IMR-90 (cell line): ENCODE data around the gene DKK2. TPM values are rescaled to one million over a fixed set of nuclear protein-coding genes. Genes with fewer than 3 reads are reported as not detected.

ENCODE experiments used
- ATAC-seq: fragments of 200-7000 bp; cut with Tn5 transposase; 2 replicates; pipeline ENCODE4 v1.9.1; 2020; ENCODE audit warnings: low read depth, mild to moderate bottlenecking, moderate library complexity
- BruUV-seq: library from RNA; stranded (reverse); fragments of 400-500 nt; replicated peaks from 2 replicates; lab custom pipeline; 2021; lab: Mats Ljungman, UMichigan
- CTCF ChIA-PET: fragments of 300-600 bp; formaldehyde crosslinking; extraction: SDS; loops from one replicate; lab custom pipeline; 2021; ENCODE audit warnings: antibody characterized with exemption; lab: Yijun Ruan, JAX
- POLR2A ChIA-PET: fragments of 300-600 bp; sonication (Branson Sonifier 250); formaldehyde crosslinking; loops from one replicate; lab custom pipeline; 2022; ENCODE audit warnings: antibody characterized with exemption; ENCODE audit not compliant: unreplicated experiment; lab: Charles Lee
- DNase-seq: peaks from one replicate; pipeline ENCODE4 v3.0.0; 2013
- H2AFZ ChIP-seq: replicated peaks from 2 replicates; pipeline ENCODE3; 2013; ENCODE audit warnings: low read length, mild to moderate bottlenecking; ENCODE audit not compliant: poor library complexity
- H2AK5ac ChIP-seq: 2 replicates; pipeline ENCODE4 v1.6.1; 2013; ENCODE audit warnings: low read depth, low read length, inconsistent platforms
- H2AK9ac ChIP-seq: replicated peaks from 2 replicates; pipeline ENCODE3; 2013; ENCODE audit warnings: mild to moderate bottlenecking, low read depth, low read length, moderate library complexity; ENCODE audit not compliant: poor library complexity
- H2BK120ac ChIP-seq: 2 replicates; pipeline ENCODE4 v1.6.1; 2013; ENCODE audit warnings: low read depth, low read length, inconsistent platforms
- H2BK15ac ChIP-seq: 3 replicates; pipeline ENCODE4 v1.6.1; 2013; ENCODE audit warnings: low read depth, low read length, inconsistent platforms
- H2BK20ac ChIP-seq: 2 replicates; pipeline ENCODE4 v1.6.1; 2013; ENCODE audit warnings: low read depth, mild to moderate bottlenecking, inconsistent platforms, low read length, moderate library complexity
- H2BK5ac ChIP-seq: 2 replicates; pipeline ENCODE4 v1.6.1; 2013; ENCODE audit warnings: mild to moderate bottlenecking, low read depth, low read length, inconsistent platforms; ENCODE audit not compliant: poor library complexity, severe bottlenecking
- H3K14ac ChIP-seq: replicated peaks from 2 replicates; pipeline ENCODE4 v1.6.1; 2013; ENCODE audit warnings: low read depth, low read length, inconsistent platforms
- H3K18ac ChIP-seq: 2 replicates; pipeline ENCODE4 v1.6.1; 2013; ENCODE audit warnings: low read depth, low read length, control low read depth
- H3K23ac ChIP-seq: 2 replicates; pipeline ENCODE4 v1.6.1; 2013; ENCODE audit warnings: low read depth, low read length, inconsistent platforms
- H3K27ac ChIP-seq: 2 replicates; pipeline ENCODE4 v1.5.1; 2013; ENCODE audit warnings: mild to moderate bottlenecking, control low read depth, low read length; ENCODE audit not compliant: insufficient read depth
- H3K27me3 ChIP-seq: 2 replicates; pipeline ENCODE4 v1.6.1; 2013; ENCODE audit warnings: low read length; ENCODE audit not compliant: control insufficient read depth, insufficient read depth
- H3K36me3 ChIP-seq: 2 replicates; pipeline ENCODE4 v1.6.1; 2013; ENCODE audit warnings: low read length, mixed read lengths; ENCODE audit not compliant: control insufficient read depth, insufficient read depth
- H3K4ac ChIP-seq: 2 replicates; pipeline ENCODE4 v1.6.1; 2013; ENCODE audit warnings: low read depth, low read length, inconsistent platforms
- H3K4me1 ChIP-seq: 2 replicates; pipeline ENCODE4 v1.6.1; 2013; ENCODE audit warnings: low read length, mixed read lengths; ENCODE audit not compliant: control insufficient read depth, insufficient read depth
- H3K4me2 ChIP-seq: 2 replicates; pipeline ENCODE4 v1.6.1; 2013; ENCODE audit warnings: low read depth, mild to moderate bottlenecking, control low read depth, low read length, moderate library complexity
- H3K4me3 ChIP-seq: 2 replicates; pipeline ENCODE4 v1.5.1; 2013; ENCODE audit warnings: low read depth, mild to moderate bottlenecking, control low read depth, low read length, moderate library complexity; ENCODE audit not compliant: insufficient read depth
- H3K56ac ChIP-seq: 2 replicates; pipeline ENCODE4 v1.6.1; 2013; ENCODE audit warnings: low read length, inconsistent platforms; ENCODE audit not compliant: insufficient read depth; ENCODE audit errors: extremely low read depth
- H3K79me1 ChIP-seq, 2 experiments: 2 replicates each; pipeline ENCODE4 v1.6.1; 2013; ENCODE audit warnings: low read length in 2 of 2, inconsistent platforms in 1 of 2, low read depth in 1 of 2
- H3K9ac ChIP-seq: 2 replicates; pipeline ENCODE4 v1.6.1; 2013; ENCODE audit warnings: low read depth, low read length, control low read depth
- H3K9me1 ChIP-seq: 2 replicates; pipeline ENCODE4 v1.6.1; 2013; ENCODE audit warnings: low read length, inconsistent platforms; ENCODE audit not compliant: insufficient read depth
- H3K9me3 ChIP-seq: 2 replicates; pipeline ENCODE4 v1.6.1; 2013; ENCODE audit warnings: low read length; ENCODE audit not compliant: control insufficient read depth, insufficient read depth
- H4K20me1 ChIP-seq: 2 replicates; pipeline ENCODE4 v1.6.1; 2013; ENCODE audit warnings: low read length, inconsistent platforms; ENCODE audit not compliant: insufficient read depth
- H4K5ac ChIP-seq: 2 replicates; pipeline ENCODE4 v1.6.1; 2013; ENCODE audit warnings: mild to moderate bottlenecking, low read depth, low read length, control low read depth
- H4K8ac ChIP-seq, 2 experiments: 2 replicates each; pipeline ENCODE4 v1.6.1; 2013; ENCODE audit warnings: low read depth in 2 of 2, low read length in 2 of 2, control low read depth in 1 of 2, inconsistent platforms in 1 of 2
- H4K91ac ChIP-seq: 2 replicates; pipeline ENCODE4 v1.6.1; 2013; ENCODE audit warnings: low read depth, low read length, inconsistent platforms; ENCODE audit not compliant: insufficient read depth
- BHLHE40 ChIP-seq: fragments of 150-350 bp; IDR thresholded peaks from 2 replicates; pipeline ENCODE4 v1.6.1; 2016; ENCODE audit warnings: mild to moderate bottlenecking, low read depth, low read length
- CEBPB ChIP-seq: IDR thresholded peaks from 2 replicates; pipeline ENCODE4 v1.6.1; 2012; ENCODE audit warnings: low read depth, low read length, improper control_type of control experiment
- CHD1 ChIP-seq: IDR thresholded peaks from 2 replicates; pipeline ENCODE4 v1.6.1; 2012; ENCODE audit warnings: low read depth, low read length, improper control_type of control experiment
- FOS ChIP-seq: fragments of 150-350 bp; IDR thresholded peaks from 2 replicates; pipeline ENCODE4 v1.6.1; 2016; ENCODE audit warnings: low read depth, low read length
- MAFK ChIP-seq: IDR thresholded peaks from 2 replicates; pipeline ENCODE4 v1.6.1; 2012; ENCODE audit warnings: low read depth, low read length, improper control_type of control experiment
- MAZ ChIP-seq: IDR thresholded peaks from 2 replicates; pipeline ENCODE4 v1.6.1; 2012; ENCODE audit warnings: low read depth, mild to moderate bottlenecking, low read length, improper control_type of control experiment, moderate library complexity, borderline replicate concordance
- MXI1 ChIP-seq: IDR thresholded peaks from 2 replicates; pipeline ENCODE4 v1.6.1; 2012; ENCODE audit warnings: low read depth, mild to moderate bottlenecking, low read length, moderate library complexity, borderline replicate concordance
- NFE2L2 ChIP-seq: fragments of 150-350 bp; IDR thresholded peaks from 2 replicates; pipeline ENCODE4 v1.6.1; 2016; ENCODE audit warnings: low read depth, mild to moderate bottlenecking, low read length
- POLR2A ChIP-seq: IDR thresholded peaks from 2 replicates; pipeline ENCODE4 v1.6.1; 2012; ENCODE audit warnings: mild to moderate bottlenecking, low read depth, low read length
- RAD21 ChIP-seq: IDR thresholded peaks from 2 replicates; pipeline ENCODE4 v1.6.1; 2012; ENCODE audit warnings: low read length, improper control_type of control experiment
- RCOR1 ChIP-seq: IDR thresholded peaks from 2 replicates; pipeline ENCODE4 v1.6.1; 2012; ENCODE audit warnings: mild to moderate bottlenecking, low read length, improper control_type of control experiment; ENCODE audit not compliant: insufficient replicate concordance
- RFX5 ChIP-seq: IDR thresholded peaks from 2 replicates; pipeline ENCODE4 v1.8.0; 2012; ENCODE audit warnings: low read depth, mild to moderate bottlenecking, low read length, moderate library complexity
- SMC3 ChIP-seq: fragments of 150-350 bp; IDR thresholded peaks from 2 replicates; pipeline ENCODE4 v1.6.1; 2016; ENCODE audit warnings: low read depth, mild to moderate bottlenecking, antibody characterized with exemption, low read length, moderate library complexity
- WGBS, 2 experiments: methylation state at CpG; one replicate each; pipeline versions ENCODE4 v1.1.5 to v1.1.7; 2013; ENCODE audit warnings: missing lambda C conversion rate in 2 of 2; ENCODE audit not compliant: insufficient read length in 1 of 2; ENCODE audit errors: extremely low coverage in 2 of 2; 5-methylcytosine and 5-hydroxymethylcytosine counted together
- dilution Hi-C: fragments of 300-500 bp; cut with HindIII; formaldehyde crosslinking; loops from one replicate; pipeline ENCODE4 v1.14.3; 2018; ENCODE audit warnings: low sequenced_read_pairs; ENCODE audit not compliant: unreplicated experiment
- in situ Hi-C: fragments of 300-500 bp; cut with MboI; formaldehyde crosslinking; loops from 3 replicates; pipeline ENCODE4 v1.14.3; 2019; ENCODE audit warnings: low sequenced_read_pairs, inconsistent platforms, mixed read lengths
- intact Hi-C: fragments of 100-400 bp; cut with micrococcal nuclease; formaldehyde crosslinking; loops from 2 replicates; pipeline ENCODE4 v1.10.0; 2022
- polyA plus RNA-seq, 3 experiments: library from polyadenylated mRNA; depleted of rRNA; stranded (reverse); fragments of >200 nt; gene quantifications; 2 replicates each; pipeline ENCODE4 v1.2.3, GENCODE V29; 2012; ENCODE audit warnings: low replicate concordance in 1 of 3
- total RNA-seq: library from RNA; depleted of rRNA; stranded (reverse); fragments of >200 nt; gene quantifications from 2 replicates; pipeline ENCODE4 v1.2.3, GENCODE V29; 2012
- TF ChIP-seq, protein P1 (sequence below): fragments of 150-350 bp; IDR thresholded peaks from 2 replicates; pipeline ENCODE4 v1.6.1; 2016; ENCODE audit warnings: low read depth, mild to moderate bottlenecking, low read length, moderate library complexity, borderline replicate concordance
- TF ChIP-seq, protein P2 (sequence below): fragments of 150-350 bp; IDR thresholded peaks from 2 replicates; pipeline ENCODE4 v1.6.1; 2017; ENCODE audit warnings: mild to moderate bottlenecking, antibody characterized with exemption, low read length, low read depth
- TF ChIP-seq, protein P3 (sequence below): conservative IDR thresholded peaks from 2 replicates; pipeline ENCODE4 v1.5.1; 2012; ENCODE audit warnings: mild to moderate bottlenecking, low read depth, low read length, improper control_type of control experiment

Gene DKK2
- total and polyA plus RNA-seq, 2 of the 4 experiments (the other 2 are of a cell fraction), result 0.39 to 0.72 TPM

DNA sequence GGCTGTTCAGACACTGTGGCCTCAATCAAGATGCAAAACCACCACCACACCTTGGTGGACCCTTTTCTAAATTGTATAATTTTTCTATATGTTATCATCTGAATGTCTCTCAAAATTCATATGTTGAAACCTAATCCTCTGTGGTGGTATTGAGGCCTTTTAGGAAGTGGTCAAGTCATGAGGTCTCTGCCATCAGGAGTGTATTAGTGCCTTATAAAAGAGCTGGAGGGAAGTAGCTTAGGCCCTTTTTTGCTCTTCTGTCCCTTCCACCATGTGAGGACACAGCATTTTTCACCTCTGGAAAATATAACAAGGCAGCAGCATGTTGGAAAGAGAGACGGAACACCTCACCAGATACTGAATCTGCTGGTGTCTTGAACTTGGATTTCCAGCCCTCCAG lies 30.5 kb upstream of the DKK2 start:
- no peaks in the 10 kb centered on the region for H3K79me1 ChIP-seq
- ChIA-PET POLR2A (no interaction called here), CTCF (interaction anchor here (0.6 kb wide), 1 partner anchor 930 kb away, joined by 3 read pairs; no protein-coding TSS in a partner anchor)
- no peaks in the 10 kb centered on the region for H4K20me1 ChIP-seq
- no peak overlapping the region for H3K4ac ChIP-seq
- no peak overlapping the region for H3K27ac ChIP-seq
- no peaks in the 10 kb centered on the region for H3K9me3 ChIP-seq
- no peaks in the 10 kb centered on the region for H3K4me1 ChIP-seq
- dilution Hi-C loops, result no loop called here
- no peaks in the 10 kb centered on the region for H3K9me1 ChIP-seq
- H4K5ac ChIP-seq, result no peak overlapping the region
- no peak overlapping the region for H2BK15ac ChIP-seq
- no peak for DNase-seq
- no peak overlapping the region for H2AFZ ChIP-seq
- no peak overlapping the region for H3K9ac ChIP-seq
- H2AK9ac ChIP-seq, result no peak overlapping the region
- no peak overlapping the region for H3K56ac ChIP-seq
- H3K18ac ChIP-seq, result no peak overlapping the region
- H3K23ac ChIP-seq, result no peak overlapping the region
- no TSS peak for BruUV-seq
- WGBS, 2 experiments, result no CpG with 5 or more reads among the region's 1 CpG
- H2BK120ac ChIP-seq, result no peak overlapping the region
- in situ Hi-C loops, result no loop called here
- intact Hi-C loops, result no loop called here
- no peak for ATAC-seq
- no peaks in the 10 kb centered on the region for H3K36me3 ChIP-seq
- H3K14ac ChIP-seq, result no peak overlapping the region
- no peak overlapping the region for H4K91ac ChIP-seq
- H2AK5ac ChIP-seq, result no peak overlapping the region
- H2BK20ac ChIP-seq, result no peak overlapping the region
- H2BK5ac ChIP-seq, result no peak overlapping the region
- no peak overlapping the region for H3K4me3 ChIP-seq
- TF ChIP-seq BHLHE40 (no peak), CHD1 (no peak), RAD21 (no peak), RFX5 (no peak), SMC3 (no peak), RCOR1 (no peak), MAZ (no peak), CEBPB (no peak), MXI1 (no peak), FOS (no peak), NFE2L2 (no peak), POLR2A (no peak), MAFK (no peak)
- TF ChIP-seq, protein P1, sequence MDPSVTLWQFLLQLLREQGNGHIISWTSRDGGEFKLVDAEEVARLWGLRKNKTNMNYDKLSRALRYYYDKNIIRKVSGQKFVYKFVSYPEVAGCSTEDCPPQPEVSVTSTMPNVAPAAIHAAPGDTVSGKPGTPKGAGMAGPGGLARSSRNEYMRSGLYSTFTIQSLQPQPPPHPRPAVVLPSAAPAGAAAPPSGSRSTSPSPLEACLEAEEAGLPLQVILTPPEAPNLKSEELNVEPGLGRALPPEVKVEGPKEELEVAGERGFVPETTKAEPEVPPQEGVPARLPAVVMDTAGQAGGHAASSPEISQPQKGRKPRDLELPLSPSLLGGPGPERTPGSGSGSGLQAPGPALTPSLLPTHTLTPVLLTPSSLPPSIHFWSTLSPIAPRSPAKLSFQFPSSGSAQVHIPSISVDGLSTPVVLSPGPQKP, result no peak
- TF ChIP-seq, protein P2, sequence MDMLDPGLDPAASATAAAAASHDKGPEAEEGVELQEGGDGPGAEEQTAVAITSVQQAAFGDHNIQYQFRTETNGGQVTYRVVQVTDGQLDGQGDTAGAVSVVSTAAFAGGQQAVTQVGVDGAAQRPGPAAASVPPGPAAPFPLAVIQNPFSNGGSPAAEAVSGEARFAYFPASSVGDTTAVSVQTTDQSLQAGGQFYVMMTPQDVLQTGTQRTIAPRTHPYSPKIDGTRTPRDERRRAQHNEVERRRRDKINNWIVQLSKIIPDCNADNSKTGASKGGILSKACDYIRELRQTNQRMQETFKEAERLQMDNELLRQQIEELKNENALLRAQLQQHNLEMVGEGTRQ, result no peak
- TF ChIP-seq, protein P3, sequence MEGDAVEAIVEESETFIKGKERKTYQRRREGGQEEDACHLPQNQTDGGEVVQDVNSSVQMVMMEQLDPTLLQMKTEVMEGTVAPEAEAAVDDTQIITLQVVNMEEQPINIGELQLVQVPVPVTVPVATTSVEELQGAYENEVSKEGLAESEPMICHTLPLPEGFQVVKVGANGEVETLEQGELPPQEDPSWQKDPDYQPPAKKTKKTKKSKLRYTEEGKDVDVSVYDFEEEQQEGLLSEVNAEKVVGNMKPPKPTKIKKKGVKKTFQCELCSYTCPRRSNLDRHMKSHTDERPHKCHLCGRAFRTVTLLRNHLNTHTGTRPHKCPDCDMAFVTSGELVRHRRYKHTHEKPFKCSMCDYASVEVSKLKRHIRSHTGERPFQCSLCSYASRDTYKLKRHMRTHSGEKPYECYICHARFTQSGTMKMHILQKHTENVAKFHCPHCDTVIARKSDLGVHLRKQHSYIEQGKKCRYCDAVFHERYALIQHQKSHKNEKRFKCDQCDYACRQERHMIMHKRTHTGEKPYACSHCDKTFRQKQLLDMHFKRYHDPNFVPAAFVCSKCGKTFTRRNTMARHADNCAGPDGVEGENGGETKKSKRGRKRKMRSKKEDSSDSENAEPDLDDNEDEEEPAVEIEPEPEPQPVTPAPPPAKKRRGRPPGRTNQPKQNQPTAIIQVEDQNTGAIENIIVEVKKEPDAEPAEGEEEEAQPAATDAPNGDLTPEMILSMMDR, result no peak
- H3K27me3 ChIP-seq, result no peaks in the 10 kb centered on the region
- H4K8ac ChIP-seq, result no peak overlapping the region
- H3K4me2 ChIP-seq, result no peak overlapping the region
